Liver (tissue), 3 donors: Measurements from ENCODE around the gene TM9SF2.

Experiments
- ATF3 ChIP-seq: IDR thresholded peaks from 2 replicates; pipeline ENCODE4 v1.6.1; 2016; ENCODE audit warnings: antibody characterized with exemption
- CTCF ChIP-seq: fragments of 150-350 bp; IDR thresholded peaks from 2 replicates; pipeline ENCODE4 v1.5.1; 2017; ENCODE audit warnings: improper control_type of control experiment, low read depth, low read length; ENCODE audit not compliant: missing input control
- EGR1 ChIP-seq, 2 donors: IDR thresholded peaks; 2 replicates each; pipeline ENCODE4 v1.6.1; 2016 to 2018; ENCODE audit warnings: antibody characterized with exemption in 2 of 2, low read depth in 2 of 2
- GABPA ChIP-seq, 2 donors: IDR thresholded peaks in 1 of 2; conservative IDR thresholded peaks in 1 of 2; 2 replicates each; pipeline ENCODE4 v1.6.1; 2016; ENCODE audit warnings: antibody characterized with exemption in 2 of 2, mild to moderate bottlenecking in 1 of 2, moderate library complexity in 1 of 2
- HNF4A ChIP-seq, 2 donors: conservative IDR thresholded peaks; 2 replicates each; pipeline ENCODE4 v1.6.1; 2016; ENCODE audit warnings: antibody characterized with exemption in 2 of 2, mild to moderate bottlenecking in 2 of 2
- HNF4G ChIP-seq: IDR thresholded peaks from 2 replicates; pipeline ENCODE4 v1.6.1; 2016; ENCODE audit warnings: antibody characterized with exemption
- JUND ChIP-seq, 2 donors: IDR thresholded peaks; 2 replicates each; pipeline ENCODE4 v1.6.1; 2016; ENCODE audit warnings: antibody characterized with exemption in 2 of 2
- MAX ChIP-seq: IDR thresholded peaks from 2 replicates; pipeline ENCODE4 v1.6.1; 2016; ENCODE audit warnings: antibody characterized with exemption
- NR2F2 ChIP-seq: IDR thresholded peaks from 2 replicates; pipeline ENCODE4 v1.6.1; 2016; ENCODE audit warnings: antibody characterized with exemption
- RAD21 ChIP-seq, 2 donors: IDR thresholded peaks; 2 replicates each; pipeline ENCODE4 v1.6.1; 2016; ENCODE audit warnings: antibody characterized with exemption in 2 of 2, mild to moderate bottlenecking in 2 of 2
- REST ChIP-seq: IDR thresholded peaks from 2 replicates; pipeline ENCODE4 v1.6.1; 2016; ENCODE audit warnings: antibody characterized with exemption, mild to moderate bottlenecking
- RXRA ChIP-seq, 2 donors: IDR thresholded peaks; 2 replicates each; pipeline ENCODE4 v1.6.1; 2017 to 2018; ENCODE audit warnings: antibody characterized with exemption in 2 of 2, mild to moderate bottlenecking in 1 of 2
- TAF1 ChIP-seq: conservative IDR thresholded peaks from 2 replicates; pipeline ENCODE4 v1.6.1; 2016; ENCODE audit warnings: antibody characterized with exemption, mild to moderate bottlenecking
- YY1 ChIP-seq: IDR thresholded peaks from 2 replicates; pipeline ENCODE4 v1.6.1; 2016; ENCODE audit warnings: antibody characterized with exemption, mild to moderate bottlenecking
- donor health status: healthy.
- donor health status: healthy.

GRCh38 chr13:99473515-99473914 lies 27.8 kb upstream of the TM9SF2 start:
- TF ChIP-seq GABPA (IDR thresholded peaks at IDR 0.05 in 1 of 2, conservative IDR thresholded peaks at IDR 0.05 in 1 of 2) (no peak), TAF1 (no peak), CTCF (no peak), JUND (IDR thresholded peaks at IDR 0.05) (no peak), YY1 (no peak), EGR1 (IDR thresholded peaks at IDR 0.05; ENCODE audit: low read depth in 2 of 2) (no peak), REST (no peak), MAX (no peak), ATF3 (no peak), HNF4G (no peak), RAD21 (IDR thresholded peaks at IDR 0.05) (no peak), RXRA (IDR thresholded peaks at IDR 0.05) (no peak), HNF4A (conservative IDR thresholded peaks at IDR 0.05) (no peak), NR2F2 (no peak)
